Neural cell (in vitro differentiated cells): ENCODE data around the gene PALB2.

Experiments
- CTCF ChIP-seq: fragments of 450-650 bp; IDR thresholded peaks from 2 replicates; pipeline ENCODE4 v1.5.1; 2014; ENCODE audit warnings: antibody characterized with exemption, mild to moderate bottlenecking, moderate library complexity; ENCODE audit not compliant: poor library complexity, severe bottlenecking
- EZH2 ChIP-seq: fragments of 200-600, 300-800 bp; shearing (Covaris generic), sonication (generic); IDR thresholded peaks from 2 replicates; pipeline ENCODE4 v1.6.1; 2014; ENCODE audit warnings: antibody characterized with exemption, low read length, borderline replicate concordance, mild to moderate bottlenecking; ENCODE audit not compliant: insufficient read depth, poor library complexity, severe bottlenecking
- RAD21 ChIP-seq: fragments of 450-650 bp; conservative IDR thresholded peaks from 2 replicates; pipeline ENCODE4 v1.6.1; 2014; ENCODE audit warnings: antibody characterized with exemption, mild to moderate bottlenecking, moderate library complexity
- TAF1 ChIP-seq: IDR thresholded peaks from 2 replicates; pipeline ENCODE4 v1.6.1; 2012; ENCODE audit warnings: low read depth

DNA sequence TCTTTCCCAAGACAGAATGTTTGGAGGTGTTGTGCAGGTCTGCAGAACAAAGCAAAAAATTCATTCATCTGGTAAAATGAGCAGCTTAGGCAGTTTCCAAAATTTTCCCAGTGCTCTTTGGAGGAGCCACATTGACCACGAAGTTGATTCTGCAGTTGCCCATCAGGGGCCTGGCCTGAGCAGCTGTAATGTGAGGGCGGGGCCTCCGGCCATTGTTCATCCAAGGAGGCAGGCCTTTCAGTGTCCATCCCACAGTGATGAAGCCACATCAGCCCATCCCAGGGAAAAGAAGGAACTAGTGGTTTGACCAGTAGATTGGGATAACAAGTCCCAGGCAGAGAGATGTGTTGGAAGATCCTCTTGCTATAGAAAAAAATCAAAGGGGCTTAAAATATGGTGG is 73.5 kb downstream of the PALB2 start:
- TF ChIP-seq CTCF (no peak), TAF1 (no peak), RAD21 (no peak), EZH2 (no peak)
